PC-3 (cell line): ENCODE data around the gene BAIAP2. TPM values are rescaled to one million over a fixed set of nuclear protein-coding genes. Genes with fewer than 3 reads are reported as not detected.

Source experiments
- ATAC-seq: fragments of 200-7000 bp; cut with Tn5 transposase; 2 replicates; pipeline ENCODE4 v1.9.1; 2020; ENCODE audit warnings: mild to moderate bottlenecking, moderate library complexity
- BruUV-seq: library from RNA; stranded (reverse); fragments of 400-500 nt; replicated peaks from 2 replicates; lab custom pipeline; 2021; lab: Mats Ljungman, UMichigan
- CTCF ChIA-PET: fragments of 300-600 bp; sonication (Branson Sonifier 250); formaldehyde crosslinking; loops from one replicate; lab custom pipeline; 2022; ENCODE audit warnings: antibody characterized with exemption; lab: Charles Lee
- POLR2A ChIA-PET: fragments of 300-600 bp; sonication (Branson Sonifier 250); formaldehyde crosslinking; loops from one replicate; lab custom pipeline; 2022; ENCODE audit warnings: antibody characterized with exemption; ENCODE audit not compliant: unreplicated experiment; lab: Charles Lee
- DNase-seq: peaks from one replicate; pipeline ENCODE4 v3.0.0-alpha.2; 2015
- H2AFZ ChIP-seq: fragments of 300-600 bp; sonication (generic); 2 replicates; pipeline ENCODE4 v1.6.0; 2016; ENCODE audit warnings: antibody characterized with exemption, low read length
- H3F3A ChIP-seq: fragments of 300-600 bp; sonication (generic); one replicate; pipeline ENCODE4 v1.6.0; 2017; ENCODE audit warnings: antibody characterized with exemption, low read length, control low read depth, mild to moderate bottlenecking; ENCODE audit not compliant: unreplicated experiment
- H3K27ac ChIP-seq: fragments of 300-600 bp; sonication (generic); 2 replicates; pipeline ENCODE4 v1.5.1; 2016; ENCODE audit warnings: mild to moderate bottlenecking, low read length
- H3K27me3 ChIP-seq: fragments of 300-600 bp; sonication (generic); 2 replicates; pipeline ENCODE4 v1.6.1; 2016; ENCODE audit warnings: low read length, mixed read lengths
- H3K36me3 ChIP-seq: fragments of 300-600 bp; sonication (generic); 2 replicates; pipeline ENCODE4 v1.6.1; 2016; ENCODE audit warnings: low read depth, mixed run types, low read length, mixed read lengths
- H3K4me1 ChIP-seq: fragments of 300-600 bp; sonication (generic); 2 replicates; pipeline ENCODE4 v1.5.1; 2016; ENCODE audit warnings: low read length; ENCODE audit not compliant: insufficient read depth
- H3K4me2 ChIP-seq: fragments of 300-600 bp; sonication (generic); 2 replicates; pipeline ENCODE4 v1.6.0; 2016; ENCODE audit warnings: low read length
- H3K4me3 ChIP-seq: fragments of 300-600 bp; sonication (generic); 2 replicates; pipeline ENCODE4 v1.5.1; 2016; ENCODE audit warnings: mild to moderate bottlenecking, low read length, mixed read lengths
- H3K79me2 ChIP-seq: fragments of 300-600 bp; sonication (generic); 2 replicates; pipeline ENCODE4 v1.6.1; 2017; ENCODE audit warnings: low read length, mixed read lengths
- H3K9ac ChIP-seq: fragments of 300-600 bp; sonication (generic); 2 replicates; pipeline ENCODE4 v1.6.0; 2016; ENCODE audit warnings: mild to moderate bottlenecking, low read length
- H3K9me2 ChIP-seq: fragments of 300-600 bp; sonication (generic); replicated peaks from 2 replicates; pipeline ENCODE4 v1.6.1; 2016; ENCODE audit warnings: mixed run types, low read length, mixed read lengths
- H3K9me3 ChIP-seq: fragments of 300-600 bp; sonication (generic); 2 replicates; pipeline ENCODE4 v1.6.1; 2016; ENCODE audit warnings: low read length, mixed read lengths
- H4K20me1 ChIP-seq: fragments of 300-600 bp; sonication (generic); 2 replicates; pipeline ENCODE4 v1.6.1; 2016; ENCODE audit warnings: low read length, mixed read lengths
- CTCF ChIP-seq: fragments of 300-600 bp; sonication (generic); conservative IDR thresholded peaks from 2 replicates; pipeline ENCODE4 v1.5.1; 2017; ENCODE audit warnings: antibody characterized with exemption, low read depth, mild to moderate bottlenecking, low read length
- EZH2 ChIP-seq: fragments of 300-600 bp; sonication (generic); IDR thresholded peaks from one replicate; pipeline ENCODE4 v1.6.1; 2017; ENCODE audit warnings: antibody characterized with exemption, mild to moderate bottlenecking, low read length; ENCODE audit not compliant: unreplicated experiment
- EZH2phosphoT487 ChIP-seq: fragments of 300-600 bp; sonication (generic); IDR thresholded peaks from 2 replicates; pipeline ENCODE4 v1.6.1; 2018; ENCODE audit warnings: mild to moderate bottlenecking, antibody characterized with exemption, low read length, borderline replicate concordance
- intact Hi-C: fragments of 100-400 bp; cut with micrococcal nuclease; formaldehyde crosslinking; loops from 2 replicates; pipeline ENCODE4 v1.9.0; 2023
- total RNA-seq: library from RNA; depleted of rRNA; stranded (reverse); fragments of >200 nt; gene quantifications from 2 replicates; pipeline ENCODE4 v1.2.3, GENCODE V29; 2014

The BAIAP2 gene
- total RNA-seq, 1 experiment from 2014 or later: 56.9 TPM

GRCh38 chr17:81147701-81148100, 112.8 kb downstream of the BAIAP2 start:
- H4K20me1 ChIP-seq: no peaks in the 10 kb centered on the region
- no peak overlapping the region for H3K4me2 ChIP-seq
- TF ChIP-seq CTCF (no peak), EZH2phosphoT487 (no peak), EZH2 (no peak)
- no peaks in the 10 kb centered on the region for H3K9me3 ChIP-seq
- intact Hi-C loops: no loop called here
- H3K27me3 ChIP-seq: no peaks in the 10 kb centered on the region
- no peak overlapping the region for H2AFZ ChIP-seq
- DNase-seq (no peak), ATAC-seq (no peak)
- ChIA-PET CTCF (no interaction called here), POLR2A (no interaction called here)
- no peak overlapping the region for H3K27ac ChIP-seq
- H3K4me1 ChIP-seq: no peaks in the 10 kb centered on the region
- no peaks in the 10 kb centered on the region for H3K9me2 ChIP-seq
- no TSS peak for BruUV-seq
- H3K9ac ChIP-seq: no peak overlapping the region
- no peaks in the 10 kb centered on the region for H3F3A ChIP-seq
- no peak overlapping the region for H3K4me3 ChIP-seq
- H3K36me3 ChIP-seq: no peaks in the 10 kb centered on the region
- H3K79me2 ChIP-seq: no peaks in the 10 kb centered on the region

DNA sequence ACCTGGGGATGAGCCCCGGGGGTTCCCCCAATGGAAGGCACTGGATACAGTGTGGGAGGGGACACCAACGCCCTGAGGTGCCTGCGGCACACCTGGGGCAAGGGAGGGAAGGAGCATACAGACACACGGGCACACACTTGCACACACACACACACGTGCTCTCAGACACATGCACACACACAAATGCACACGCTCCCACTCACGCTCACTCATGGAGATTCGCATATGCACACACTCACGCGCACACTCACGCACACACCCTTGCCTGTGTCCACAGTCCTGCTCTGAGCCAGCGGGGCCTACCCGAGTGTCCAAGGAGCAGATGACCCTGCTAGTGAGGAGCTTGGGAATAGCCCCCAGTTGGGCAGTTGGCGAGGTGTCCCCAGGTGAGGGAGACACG, 113.6 kb downstream of the BAIAP2 start:
- intact Hi-C loops: no loop called here
- no peak overlapping the region for H3K4me3 ChIP-seq
- CTCF ChIA-PET: no interaction called here
- H3K27me3 ChIP-seq: no peaks in the 10 kb centered on the region
- H3K27ac ChIP-seq: no peak overlapping the region
- H2AFZ ChIP-seq: no peak overlapping the region
- no peak for ATAC-seq
- H3K4me1 ChIP-seq: no peaks in the 10 kb centered on the region
- no peaks in the 10 kb centered on the region for H3K79me2 ChIP-seq
- BruUV-seq: no TSS peak
- no peak for DNase-seq
- no peak overlapping the region for H3K4me2 ChIP-seq
- H3K9me3 ChIP-seq: no peaks in the 10 kb centered on the region
- no peaks in the 10 kb centered on the region for H3K36me3 ChIP-seq
- no peak for TF ChIP-seq CTCF
- TF ChIP-seq EZH2phosphoT487: no peak
- TF ChIP-seq EZH2: no peak
- no peak overlapping the region for H3K9ac ChIP-seq
- no peaks in the 10 kb centered on the region for H3F3A ChIP-seq
- POLR2A ChIA-PET: no interaction called here
- H4K20me1 ChIP-seq: no peaks in the 10 kb centered on the region
- H3K9me2 ChIP-seq: no peaks in the 10 kb centered on the region

GRCh38 chr17:81148986-81149533, 114.1 kb downstream of the BAIAP2 start:
- no peaks in the 10 kb centered on the region for H3K9me2 ChIP-seq
- H3K27me3 ChIP-seq: no peaks in the 10 kb centered on the region
- H3K4me3 ChIP-seq: no peak overlapping the region
- BruUV-seq: no TSS peak
- H3K4me2 ChIP-seq: no peak overlapping the region
- no peaks in the 10 kb centered on the region for H3K79me2 ChIP-seq
- H3K27ac ChIP-seq: no peak overlapping the region
- POLR2A ChIA-PET: no interaction called here
- H3K9me3 ChIP-seq: no peaks in the 10 kb centered on the region
- intact Hi-C loops: no loop called here
- no peak for TF ChIP-seq CTCF
- no peak for TF ChIP-seq EZH2phosphoT487
- no peak overlapping the region for H2AFZ ChIP-seq
- ATAC-seq (no peak), DNase-seq (no peak)
- no peaks in the 10 kb centered on the region for H3K36me3 ChIP-seq
- H3K9ac ChIP-seq: no peak overlapping the region
- H4K20me1 ChIP-seq: no peaks in the 10 kb centered on the region
- H3K4me1 ChIP-seq: no peaks in the 10 kb centered on the region
- CTCF ChIA-PET: no interaction called here
- H3F3A ChIP-seq: no peaks in the 10 kb centered on the region
